ENCODE data around the gene EIF2D. TPM values are rescaled to one million over a fixed set of nuclear protein-coding genes. Genes with fewer than 3 reads are reported as not detected.

Gene EIF2D
- total and polyA plus RNA-seq, 4 donors: 14.7 to 30.0 (median 22.1) TPM

DNA sequence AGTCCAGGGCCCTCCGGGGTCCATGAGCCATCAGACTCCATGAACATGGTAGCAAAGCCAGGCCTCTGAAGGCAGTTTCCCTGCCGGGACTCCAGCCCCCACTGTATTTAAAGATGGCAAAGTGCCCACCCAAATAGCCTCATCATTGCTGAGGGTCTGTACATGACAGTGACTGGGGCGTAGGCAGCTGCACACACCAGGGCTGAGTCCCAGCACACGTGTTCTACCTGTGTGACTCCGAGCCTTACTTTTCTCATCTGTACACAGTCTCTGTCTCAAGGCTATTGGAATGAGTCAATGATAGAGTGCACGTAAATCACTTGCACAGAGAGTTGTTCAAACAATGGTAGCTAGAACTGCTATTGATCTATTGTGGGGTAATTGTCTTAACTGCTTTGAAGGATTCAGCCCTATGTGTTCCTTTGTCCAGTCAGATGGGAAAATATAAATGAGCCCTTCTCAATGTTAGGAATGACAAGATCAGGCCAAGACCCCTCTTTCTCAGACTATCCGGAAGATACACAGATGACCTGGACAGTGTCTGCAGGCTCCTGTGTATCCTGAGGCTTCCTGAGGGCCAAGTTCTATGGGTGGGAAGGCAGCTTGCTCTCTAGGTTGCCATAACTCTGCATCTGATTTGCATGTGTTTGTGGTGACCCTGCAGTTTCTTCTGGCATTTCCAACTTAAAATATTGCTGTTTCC, 56.1 kb downstream of the EIF2D start:
- H3K9ac ChIP-seq (ENCODE audit: low read depth in 1 of 2, low read length in 2 of 2): no peak overlapping the region
- H3K36me3 ChIP-seq (ENCODE audit: control insufficient read depth in 4 of 4, insufficient read depth in 3 of 4, low read depth in 1 of 4, low read length in 3 of 4): no peaks in the 10 kb centered on the region
- H3K27ac ChIP-seq (ENCODE audit: low read depth in 1 of 2, low read length in 2 of 2): peak overlapping the region; percentile 40 to 81
- no peak for DNase-seq (ENCODE audit: low spot score)
- 62% methylated on average over 7 of the region's 7 CpGs for WGBS
- H3K9me3 ChIP-seq (ENCODE audit: control insufficient read depth in 4 of 4, low read length in 3 of 4): no peaks in the 10 kb centered on the region
- no peak overlapping the region for H3K4me3 ChIP-seq (ENCODE audit: low read depth in 1 of 3, low read length in 3 of 3)
- no peaks in the 10 kb centered on the region for H3K27me3 ChIP-seq (ENCODE audit: control insufficient read depth in 4 of 4, insufficient read depth in 4 of 4, low read length in 3 of 4)
- peak; percentile 8 for TF ChIP-seq YY1 (IDR thresholded peaks at IDR 0.05)
- no peak for TF ChIP-seq NR2F2 (IDR thresholded peaks at IDR 0.05)
- H3K4me1 ChIP-seq (ENCODE audit: control insufficient read depth in 4 of 4, insufficient read depth in 4 of 4, low read length in 3 of 4): peaks cover 19 to 68% (median 51%) of the 10 kb centered on the region in 4 donors

DNA sequence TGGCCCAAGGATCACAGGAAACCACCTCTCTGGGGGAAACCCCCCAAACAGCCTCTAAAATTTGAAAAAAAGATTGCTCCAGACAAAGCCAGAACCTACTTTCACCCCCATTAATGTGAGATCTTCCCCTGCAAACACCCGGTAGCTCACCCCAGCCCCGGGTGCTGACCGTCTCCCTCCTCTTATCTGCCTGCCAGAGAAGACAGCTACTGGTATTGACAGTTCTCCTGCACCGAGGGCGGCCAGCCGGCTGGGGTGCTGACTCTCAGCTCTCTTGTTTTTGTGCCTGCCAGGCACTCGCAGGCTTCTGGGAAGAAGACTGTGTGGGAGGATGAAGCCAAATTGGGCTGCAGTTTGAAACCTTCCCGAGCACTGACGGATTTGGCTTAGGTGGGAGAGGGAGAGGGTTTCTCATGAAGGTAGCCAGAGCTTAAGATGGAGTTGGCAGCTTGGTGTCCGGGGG, 56.8 kb downstream of the EIF2D start:
- Histone ChIP-seq H3K27ac (ENCODE audit: low read depth in 1 of 2, low read length in 2 of 2) (peak overlapping the region; percentile 2 to 40), H3K9me3 (ENCODE audit: control insufficient read depth in 4 of 4, low read length in 3 of 4) (no peaks in the 10 kb centered on the region), H3K27me3 (ENCODE audit: control insufficient read depth in 4 of 4, insufficient read depth in 4 of 4, low read length in 3 of 4) (no peaks in the 10 kb centered on the region), H3K4me3 (ENCODE audit: low read depth in 1 of 3, low read length in 3 of 3) (no peak overlapping the region), H3K9ac (ENCODE audit: low read depth in 1 of 2, low read length in 2 of 2) (no peak overlapping the region), H3K36me3 (ENCODE audit: control insufficient read depth in 4 of 4, insufficient read depth in 3 of 4, low read depth in 1 of 4, low read length in 3 of 4) (no peaks in the 10 kb centered on the region), H3K4me1 (ENCODE audit: control insufficient read depth in 4 of 4, insufficient read depth in 4 of 4, low read length in 3 of 4) (peaks cover 15 to 61% (median 45%) of the 10 kb centered on the region in 4 donors)
- no peak for TF ChIP-seq NR2F2 (IDR thresholded peaks at IDR 0.05)
- TF ChIP-seq TAF1 (conservative IDR thresholded peaks at IDR 0.05): no peak
- peak in 1 of 2 donors; percentile 53 for TF ChIP-seq HNF4A (conservative IDR thresholded peaks at IDR 0.05)
- peak; percentile 29 for TF ChIP-seq FOXA1 (IDR thresholded peaks at IDR 0.05)
- TF ChIP-seq, protein P1, sequence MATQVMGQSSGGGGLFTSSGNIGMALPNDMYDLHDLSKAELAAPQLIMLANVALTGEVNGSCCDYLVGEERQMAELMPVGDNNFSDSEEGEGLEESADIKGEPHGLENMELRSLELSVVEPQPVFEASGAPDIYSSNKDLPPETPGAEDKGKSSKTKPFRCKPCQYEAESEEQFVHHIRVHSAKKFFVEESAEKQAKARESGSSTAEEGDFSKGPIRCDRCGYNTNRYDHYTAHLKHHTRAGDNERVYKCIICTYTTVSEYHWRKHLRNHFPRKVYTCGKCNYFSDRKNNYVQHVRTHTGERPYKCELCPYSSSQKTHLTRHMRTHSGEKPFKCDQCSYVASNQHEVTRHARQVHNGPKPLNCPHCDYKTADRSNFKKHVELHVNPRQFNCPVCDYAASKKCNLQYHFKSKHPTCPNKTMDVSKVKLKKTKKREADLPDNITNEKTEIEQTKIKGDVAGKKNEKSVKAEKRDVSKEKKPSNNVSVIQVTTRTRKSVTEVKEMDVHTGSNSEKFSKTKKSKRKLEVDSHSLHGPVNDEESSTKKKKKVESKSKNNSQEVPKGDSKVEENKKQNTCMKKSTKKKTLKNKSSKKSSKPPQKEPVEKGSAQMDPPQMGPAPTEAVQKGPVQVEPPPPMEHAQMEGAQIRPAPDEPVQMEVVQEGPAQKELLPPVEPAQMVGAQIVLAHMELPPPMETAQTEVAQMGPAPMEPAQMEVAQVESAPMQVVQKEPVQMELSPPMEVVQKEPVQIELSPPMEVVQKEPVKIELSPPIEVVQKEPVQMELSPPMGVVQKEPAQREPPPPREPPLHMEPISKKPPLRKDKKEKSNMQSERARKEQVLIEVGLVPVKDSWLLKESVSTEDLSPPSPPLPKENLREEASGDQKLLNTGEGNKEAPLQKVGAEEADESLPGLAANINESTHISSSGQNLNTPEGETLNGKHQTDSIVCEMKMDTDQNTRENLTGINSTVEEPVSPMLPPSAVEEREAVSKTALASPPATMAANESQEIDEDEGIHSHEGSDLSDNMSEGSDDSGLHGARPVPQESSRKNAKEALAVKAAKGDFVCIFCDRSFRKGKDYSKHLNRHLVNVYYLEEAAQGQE (IDR thresholded peaks at IDR 0.05): peak; percentile 76
- peak in 1 of 2 donors; percentile 30 for TF ChIP-seq RXRA (IDR thresholded peaks at IDR 0.05)
- peak in 1 of 2 donors; percentile 11 for TF ChIP-seq EGR1 (IDR thresholded peaks at IDR 0.05; ENCODE audit: low read depth in 2 of 2)
- TF ChIP-seq FOXA2 (IDR thresholded peaks at IDR 0.05): peak; percentile 61
- TF ChIP-seq, protein P2, sequence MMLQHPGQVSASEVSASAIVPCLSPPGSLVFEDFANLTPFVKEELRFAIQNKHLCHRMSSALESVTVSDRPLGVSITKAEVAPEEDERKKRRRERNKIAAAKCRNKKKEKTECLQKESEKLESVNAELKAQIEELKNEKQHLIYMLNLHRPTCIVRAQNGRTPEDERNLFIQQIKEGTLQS (IDR thresholded peaks at IDR 0.05): no peak
- DNase-seq (ENCODE audit: low spot score): peak; percentile 45
- WGBS: 31% methylated on average over 10 of the region's 10 CpGs

DNA sequence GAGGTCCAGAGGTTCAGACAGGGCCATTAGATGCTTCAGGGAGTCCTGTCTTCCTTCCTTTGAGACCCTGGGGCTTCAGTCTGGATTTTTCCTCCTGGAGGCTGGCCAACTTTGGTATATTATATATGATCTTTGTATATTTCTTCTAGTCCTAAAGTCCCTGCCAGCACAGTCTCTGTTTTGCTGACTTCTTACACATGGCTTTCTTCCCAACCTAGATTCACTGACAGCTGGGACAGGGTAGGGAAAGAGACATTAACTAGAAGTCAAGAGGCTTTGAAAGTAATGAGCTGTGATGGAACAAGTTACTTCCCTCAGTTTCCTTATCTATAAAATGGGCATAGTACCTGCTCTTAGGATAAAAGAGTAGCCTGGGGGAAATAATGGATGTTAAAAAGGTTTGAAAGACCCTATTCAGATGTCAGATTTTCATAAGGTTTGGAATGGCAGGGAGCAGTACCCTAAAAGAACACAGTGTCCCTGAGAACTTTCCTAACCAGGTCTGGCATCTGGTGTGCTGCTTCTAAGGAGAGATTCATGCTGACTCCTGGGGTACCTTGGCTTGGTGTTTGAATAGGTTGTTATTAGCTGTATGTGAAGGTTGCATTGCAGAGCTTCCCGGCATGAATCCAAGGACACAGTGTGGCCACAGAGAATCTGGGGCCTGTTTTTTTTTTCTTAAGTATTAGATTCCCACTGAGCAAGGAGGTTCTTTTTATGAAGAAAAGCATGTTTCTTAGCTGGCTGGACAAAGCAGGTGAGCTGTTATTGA, 57.4 kb downstream of the EIF2D start:
- Histone ChIP-seq H3K27me3 (ENCODE audit: control insufficient read depth in 4 of 4, insufficient read depth in 4 of 4, low read length in 3 of 4) (no peaks in the 10 kb centered on the region), H3K9ac (ENCODE audit: low read depth in 1 of 2, low read length in 2 of 2) (no peak overlapping the region), H3K4me3 (ENCODE audit: low read depth in 1 of 3, low read length in 3 of 3) (no peak overlapping the region), H3K27ac (ENCODE audit: low read depth in 1 of 2, low read length in 2 of 2) (peak overlapping the region in 1 of 2 donors; percentile 40), H3K4me1 (ENCODE audit: control insufficient read depth in 4 of 4, insufficient read depth in 4 of 4, low read length in 3 of 4) (peaks cover 10 to 56% (median 40%) of the 10 kb centered on the region in 4 donors), H3K36me3 (ENCODE audit: control insufficient read depth in 4 of 4, insufficient read depth in 3 of 4, low read depth in 1 of 4, low read length in 3 of 4) (no peaks in the 10 kb centered on the region), H3K9me3 (ENCODE audit: control insufficient read depth in 4 of 4, low read length in 3 of 4) (no peaks in the 10 kb centered on the region)
- 58% methylated on average over 1 of the region's 1 CpG for WGBS
- DNase-seq (ENCODE audit: low spot score): no peak
- TF ChIP-seq RXRA (IDR thresholded peaks at IDR 0.05) (no peak), GABPA (IDR thresholded peaks at IDR 0.05 in 1 of 2, conservative IDR thresholded peaks at IDR 0.05 in 1 of 2) (no peak), TAF1 (conservative IDR thresholded peaks at IDR 0.05) (no peak), NR2F2 (IDR thresholded peaks at IDR 0.05) (no peak), HNF4A (conservative IDR thresholded peaks at IDR 0.05) (no peak), FOXA1 (IDR thresholded peaks at IDR 0.05) (no peak), HNF4G (IDR thresholded peaks at IDR 0.05) (no peak), FOXA2 (IDR thresholded peaks at IDR 0.05) (no peak)
- TF ChIP-seq, protein P3, sequence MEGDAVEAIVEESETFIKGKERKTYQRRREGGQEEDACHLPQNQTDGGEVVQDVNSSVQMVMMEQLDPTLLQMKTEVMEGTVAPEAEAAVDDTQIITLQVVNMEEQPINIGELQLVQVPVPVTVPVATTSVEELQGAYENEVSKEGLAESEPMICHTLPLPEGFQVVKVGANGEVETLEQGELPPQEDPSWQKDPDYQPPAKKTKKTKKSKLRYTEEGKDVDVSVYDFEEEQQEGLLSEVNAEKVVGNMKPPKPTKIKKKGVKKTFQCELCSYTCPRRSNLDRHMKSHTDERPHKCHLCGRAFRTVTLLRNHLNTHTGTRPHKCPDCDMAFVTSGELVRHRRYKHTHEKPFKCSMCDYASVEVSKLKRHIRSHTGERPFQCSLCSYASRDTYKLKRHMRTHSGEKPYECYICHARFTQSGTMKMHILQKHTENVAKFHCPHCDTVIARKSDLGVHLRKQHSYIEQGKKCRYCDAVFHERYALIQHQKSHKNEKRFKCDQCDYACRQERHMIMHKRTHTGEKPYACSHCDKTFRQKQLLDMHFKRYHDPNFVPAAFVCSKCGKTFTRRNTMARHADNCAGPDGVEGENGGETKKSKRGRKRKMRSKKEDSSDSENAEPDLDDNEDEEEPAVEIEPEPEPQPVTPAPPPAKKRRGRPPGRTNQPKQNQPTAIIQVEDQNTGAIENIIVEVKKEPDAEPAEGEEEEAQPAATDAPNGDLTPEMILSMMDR (IDR thresholded peaks at IDR 0.05; ENCODE audit: low read depth, low read length, missing input control): no peak
- TF ChIP-seq, protein P1 (IDR thresholded peaks at IDR 0.05): no peak
